DMS 273 (cell line): ENCODE data around the gene EYS.

ENCODE experiments used
- DNase-seq: peaks from one replicate; lab custom pipeline; 2025; ENCODE audit not compliant: unreplicated experiment; lab: John Stamatoyannopoulos, UW

EYS gene

DNA sequence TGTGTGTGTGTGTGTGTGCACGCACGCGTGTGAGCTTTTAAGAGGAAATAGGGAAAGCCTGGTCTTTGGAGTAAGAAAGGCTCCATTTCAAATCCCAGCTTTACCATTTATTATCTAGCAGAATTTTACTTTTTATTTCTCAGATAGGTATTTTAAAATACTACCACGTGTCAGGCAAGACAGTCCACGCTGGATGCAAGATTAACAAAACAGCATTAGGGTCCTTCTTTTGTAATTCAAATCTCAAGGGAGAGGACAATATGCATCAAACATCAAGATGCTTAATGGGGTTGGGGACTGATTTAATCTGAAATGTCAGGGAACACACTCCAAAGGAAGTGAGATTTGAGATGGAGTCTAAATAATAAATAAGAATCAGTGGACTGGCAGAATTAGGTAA is 1302.6 kb downstream of the EYS start:
- DNase-seq, result no peak

- peak; percentile 28 for DNase-seq
These were observed 1323.7 kb downstream of the EYS start for GRCh38 chr6:64383277-64383676.

- no peak for DNase-seq
These were observed 1330.6 kb downstream of the EYS start for GRCh38 chr6:64376394-64376793.

DNA sequence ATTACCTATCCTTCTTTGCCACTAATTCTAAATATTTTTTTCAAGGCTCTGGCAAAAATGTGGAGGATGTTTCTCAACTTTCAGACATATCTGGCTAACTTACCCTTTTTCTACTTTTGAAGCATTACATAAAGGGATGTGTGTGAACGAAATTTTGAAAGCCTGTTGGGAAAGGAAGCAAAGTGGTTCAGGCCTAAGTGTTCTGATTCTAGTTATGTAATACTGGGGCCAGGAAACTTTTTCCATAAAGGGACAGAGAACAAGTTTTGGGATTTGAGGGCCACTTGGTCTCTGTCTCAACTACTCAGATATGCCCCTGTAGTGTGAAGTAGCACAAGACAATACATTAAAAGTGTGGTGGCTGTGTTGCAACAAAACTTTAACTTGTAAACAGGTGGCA is 1349.6 kb downstream of the EYS start:
- DNase-seq, result no peak

GRCh38 chr6:64347411-64347810 is 1359.6 kb downstream of the EYS start:
- no peak for DNase-seq

- no peak for DNase-seq
These were observed 1371.8 kb downstream of the EYS start for GRCh38 chr6:64335195-64335594.

GRCh38 chr6:64334636-64335035 is 1372.4 kb downstream of the EYS start:
- no peak for DNase-seq

- DNase-seq, result peak; percentile 83
These were observed 1376.2 kb downstream of the EYS start for GRCh38 chr6:64330694-64331307.

DNA sequence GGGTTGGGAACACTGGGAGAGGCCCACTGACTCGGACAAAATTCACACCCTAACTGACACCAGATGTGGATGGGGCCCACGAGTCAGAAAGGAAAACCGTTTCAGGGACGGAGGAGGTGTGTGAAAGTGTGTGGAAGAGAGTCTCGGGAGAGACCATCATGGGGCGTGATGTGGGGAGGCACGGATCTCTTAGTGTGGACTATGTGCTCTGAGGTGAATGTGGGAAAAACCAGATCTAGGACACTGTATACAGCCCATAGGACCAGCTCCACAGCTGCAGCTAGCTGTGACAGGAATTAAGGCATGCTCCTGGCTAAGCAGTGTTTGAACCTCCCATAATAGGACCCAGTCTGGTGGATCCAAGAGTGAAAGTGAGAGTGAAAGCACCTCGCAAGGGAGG is 1380.1 kb downstream of the EYS start:
- DNase-seq, result no peak

- DNase-seq, result peak; percentile 7
These were observed 1381.9 kb downstream of the EYS start for GRCh38 chr6:64325093-64325492.

DNA sequence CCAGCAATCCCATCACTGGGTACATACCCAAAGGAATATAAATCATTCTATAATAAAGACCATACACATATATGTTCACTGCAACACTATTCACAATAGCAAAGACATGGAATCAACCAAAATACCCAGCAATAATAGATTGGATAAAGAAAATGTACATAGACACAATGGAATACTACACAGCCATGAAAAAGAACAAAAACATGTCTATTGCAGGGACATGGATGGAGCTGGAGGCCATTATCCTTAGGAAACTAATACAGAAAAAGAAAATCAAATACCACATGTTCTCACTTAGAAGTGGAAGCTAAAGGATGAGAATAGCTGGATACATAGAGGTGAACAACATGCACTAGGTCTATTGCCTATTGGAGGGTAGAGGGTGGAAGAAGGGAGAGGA is 1396.8 kb downstream of the EYS start:
- no peak for DNase-seq

GRCh38 chr6:64301307-64302236 is 1405.5 kb downstream of the EYS start:
- no peak for DNase-seq

DNA sequence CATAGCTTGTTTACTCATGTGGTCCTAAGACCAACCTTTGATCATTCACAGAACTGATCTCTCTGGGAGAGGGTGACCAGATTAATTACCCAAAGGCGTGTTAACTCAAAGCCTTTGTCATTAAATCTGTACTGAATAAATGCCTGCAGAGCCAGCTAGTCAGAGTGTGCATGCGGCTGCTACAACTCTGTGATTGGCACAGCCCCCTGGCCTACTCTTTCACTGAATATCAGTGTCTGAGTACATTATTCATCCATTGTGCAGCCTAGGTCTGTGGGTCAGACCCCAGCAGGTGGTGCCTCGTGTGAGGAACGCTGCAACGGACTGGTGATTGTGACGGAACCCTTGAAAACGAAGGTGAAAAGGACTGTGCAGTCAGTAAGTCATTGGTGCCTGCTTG is 1407.8 kb downstream of the EYS start:
- no peak for DNase-seq

GRCh38 chr6:64294034-64294433 is 1413.0 kb downstream of the EYS start:
- DNase-seq, result no peak

DNA sequence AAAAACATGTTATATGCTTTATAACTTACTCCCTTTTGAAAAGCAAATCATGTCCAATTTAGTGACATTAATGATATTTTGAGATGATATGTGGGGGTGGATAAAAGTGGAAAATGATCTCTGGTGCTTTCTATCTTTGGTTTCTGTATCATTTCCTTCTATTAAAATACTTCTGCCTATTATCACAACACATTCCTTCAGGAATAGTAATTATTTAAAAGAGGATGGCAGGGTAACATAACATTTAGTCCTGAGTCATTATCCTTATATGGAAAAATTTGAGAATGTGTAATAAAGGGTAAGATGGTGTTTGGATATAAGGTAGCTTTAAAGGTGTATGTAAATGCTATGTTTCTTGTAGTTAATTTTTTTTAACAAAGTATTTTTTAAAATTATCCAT is 1413.7 kb downstream of the EYS start:
- DNase-seq, result no peak

GRCh38 chr6:64290867-64291266 is 1416.2 kb downstream of the EYS start:
- DNase-seq, result no peak

DNA sequence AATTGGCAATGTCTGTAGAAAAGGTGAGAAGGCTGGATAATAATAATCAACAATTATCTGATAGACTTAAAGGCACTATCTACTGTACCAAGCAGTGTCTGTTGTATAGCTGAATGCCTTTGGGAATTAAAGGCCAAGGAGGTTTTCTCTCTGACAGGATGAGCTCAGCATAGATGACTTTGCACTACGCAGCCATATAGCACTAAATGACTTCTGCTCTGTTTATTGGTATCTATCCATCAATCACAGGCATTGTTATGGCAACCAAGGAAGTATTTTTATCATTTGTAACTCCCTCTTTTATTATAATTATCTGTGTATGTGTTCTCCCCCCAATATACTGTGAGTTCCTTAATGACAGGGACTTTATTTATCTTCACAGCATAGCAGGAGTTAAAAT is 1417.1 kb downstream of the EYS start:
- no peak for DNase-seq

GRCh38 chr6:64288351-64288750 is 1418.7 kb downstream of the EYS start:
- DNase-seq, result no peak

- no peak for DNase-seq
These were observed 1425.9 kb downstream of the EYS start for GRCh38 chr6:64281167-64281566.

DNA sequence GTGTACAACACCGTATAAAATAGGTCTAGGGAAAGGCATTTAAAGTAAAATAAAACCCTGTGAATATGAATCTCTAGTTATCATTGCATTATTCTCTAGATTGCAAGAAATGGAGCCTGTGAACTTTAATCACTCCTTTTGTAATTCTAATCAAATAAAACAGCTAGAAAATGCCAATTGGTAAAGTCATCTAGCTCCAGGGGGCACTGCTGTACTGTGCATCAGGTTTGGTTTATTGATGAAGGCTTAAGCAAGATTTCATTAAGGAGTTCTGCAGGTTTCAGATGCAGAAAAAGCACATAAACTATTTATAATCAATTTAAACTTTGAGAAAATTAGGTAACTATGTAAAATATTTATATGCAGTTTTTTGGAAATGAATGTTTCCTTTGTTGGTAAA is 1426.5 kb downstream of the EYS start:
- peak; percentile 72 for DNase-seq

GRCh38 chr6:64270083-64270482 is 1436.9 kb downstream of the EYS start:
- no peak for DNase-seq

- no peak for DNase-seq
These were observed 1440.6 kb downstream of the EYS start for GRCh38 chr6:64266351-64266821.
